Measurements from ENCODE around the gene GSG1L. TPM values are rescaled to one million over a fixed set of nuclear protein-coding genes. Genes with fewer than 3 reads are reported as not detected.

Gene GSG1L
- total RNA-seq, 2 donors from 2014 or later: 0.29 TPM; not detected in 1

DNA sequence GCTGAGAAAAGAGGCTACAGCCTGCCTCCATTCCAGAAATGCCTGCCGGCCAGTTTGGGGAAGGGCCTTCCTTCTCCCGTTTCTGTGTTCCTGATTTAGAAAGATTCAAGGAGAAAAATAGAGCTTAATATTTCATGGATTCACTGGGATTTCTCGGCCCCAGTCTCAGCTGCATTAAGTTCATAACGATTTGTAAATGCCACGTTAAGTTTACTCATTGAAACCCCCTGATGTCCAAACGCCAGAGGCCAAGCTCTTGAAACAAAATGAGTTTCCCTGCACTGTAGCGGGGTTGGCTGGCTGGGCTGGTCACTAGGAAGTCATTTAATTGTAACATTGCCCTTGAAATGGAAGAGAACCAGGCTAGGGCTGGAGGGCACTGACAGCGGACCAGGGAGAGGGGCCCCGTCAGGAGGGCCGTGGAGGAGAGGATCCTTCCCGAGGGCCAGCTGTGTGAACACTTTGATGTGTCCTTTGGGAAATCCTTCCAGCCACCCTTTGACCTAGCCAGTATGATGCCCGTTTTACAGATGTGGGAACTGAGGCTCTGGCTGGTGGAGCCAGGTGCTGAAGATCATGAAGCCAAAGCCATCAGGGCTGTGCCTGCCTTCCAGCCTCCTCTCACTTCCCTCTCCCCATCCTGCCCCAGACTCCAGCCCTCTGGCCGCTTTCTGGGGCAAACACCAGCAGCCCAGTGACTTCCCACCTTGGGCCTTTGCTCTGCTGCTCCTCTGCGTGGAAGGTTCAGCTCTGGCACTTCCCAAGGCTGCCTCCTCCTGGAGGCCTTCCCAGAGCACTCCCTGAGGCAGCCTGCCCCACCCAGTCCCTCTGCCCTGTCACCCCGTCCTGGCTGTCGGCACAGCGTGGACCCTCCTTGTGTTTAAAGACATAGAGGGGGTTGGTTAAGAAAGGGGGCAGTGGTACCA is 293.0 kb downstream of the GSG1L start:
- Mint-ChIP-seq H3K27me3 (no peaks in the 10 kb centered on the region), H3K4me1 (no peaks in the 10 kb centered on the region), H3K36me3 (ENCODE audit: low read depth) (peaks cover 21% of the 10 kb centered on the region), H3K9me3 (no peaks in the 10 kb centered on the region), H3K4me3 (no peak overlapping the region), H3K27ac (no peak overlapping the region)
- ATAC-seq (replicated peaks): no peak

DNA sequence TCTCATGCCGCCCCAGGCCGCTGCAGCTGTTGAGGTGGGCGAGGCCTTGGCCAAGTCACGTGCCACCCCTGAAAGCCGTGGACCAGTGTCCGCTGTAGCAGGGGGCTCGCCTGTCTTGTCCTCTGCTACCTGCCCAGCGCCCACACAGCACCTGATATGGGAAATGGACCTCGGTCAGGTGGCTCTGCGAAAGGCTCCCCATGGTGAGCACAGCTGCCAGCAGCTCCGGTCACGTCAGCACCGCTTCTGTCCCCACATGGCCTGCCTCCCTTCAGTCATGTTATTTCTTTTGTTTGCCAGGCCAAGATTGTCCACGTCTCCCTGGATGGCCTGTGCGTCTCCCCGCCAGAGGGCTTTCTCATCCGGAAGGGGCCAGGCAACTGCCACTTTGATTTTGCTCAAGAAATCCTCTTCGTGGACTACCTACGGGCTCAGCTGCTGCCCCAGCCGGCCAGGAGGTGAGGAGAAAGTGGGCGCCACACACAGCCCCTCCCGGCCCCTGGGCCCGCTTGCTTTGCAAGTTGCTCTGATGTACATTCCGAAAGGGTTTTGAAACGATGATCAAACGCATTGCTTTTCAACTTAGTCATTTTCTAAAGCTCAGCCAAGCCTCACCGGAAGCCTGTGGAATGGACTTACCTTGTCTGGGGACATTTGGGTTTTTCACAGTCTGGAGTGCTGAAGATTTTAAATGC is 293.8 kb downstream of the GSG1L start:
- Mint-ChIP-seq H3K4me1 (no peaks in the 10 kb centered on the region), H3K4me3 (no peak overlapping the region), H3K27me3 (no peaks in the 10 kb centered on the region), H3K27ac (no peak overlapping the region), H3K36me3 (ENCODE audit: low read depth) (peaks cover 26% of the 10 kb centered on the region), H3K9me3 (no peaks in the 10 kb centered on the region)
- ATAC-seq (replicated peaks): no peak

DNA sequence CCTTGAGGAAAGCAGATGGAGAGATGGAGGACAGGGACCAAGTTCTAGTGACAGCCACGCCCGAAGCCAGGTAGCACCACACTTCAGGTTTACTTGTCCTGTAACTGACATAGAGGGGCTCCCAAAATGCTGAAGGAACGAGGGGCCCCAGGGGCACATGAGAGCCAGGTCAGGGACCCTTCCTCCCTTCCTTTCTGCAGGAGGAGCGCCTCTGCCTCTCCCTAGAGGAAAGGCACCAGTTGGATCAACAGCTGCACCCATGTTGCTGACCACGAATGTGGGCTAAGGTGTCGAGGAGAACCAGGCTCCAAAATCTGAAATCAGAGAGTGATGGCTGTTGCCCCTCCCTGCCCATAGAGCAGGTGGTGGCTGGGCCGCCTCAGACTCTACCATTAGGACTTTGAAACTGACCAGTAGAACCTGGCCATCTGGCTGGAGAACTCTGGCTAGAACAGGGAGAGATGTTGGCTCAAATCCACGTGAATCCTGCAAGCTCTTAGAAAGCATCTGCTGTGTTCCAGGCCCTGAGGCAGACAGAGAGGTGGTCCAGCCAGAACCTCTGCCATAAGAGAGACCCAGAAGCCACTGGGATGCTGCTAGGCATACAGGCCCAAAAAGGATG is 294.8 kb downstream of the GSG1L start:
- Mint-ChIP-seq H3K9me3 (no peaks in the 10 kb centered on the region), H3K4me1 (no peaks in the 10 kb centered on the region), H3K36me3 (ENCODE audit: low read depth) (peaks cover 36% of the 10 kb centered on the region), H3K27ac (no peak overlapping the region), H3K4me3 (no peak overlapping the region), H3K27me3 (no peaks in the 10 kb centered on the region)
- ATAC-seq (replicated peaks): no peak

DNA sequence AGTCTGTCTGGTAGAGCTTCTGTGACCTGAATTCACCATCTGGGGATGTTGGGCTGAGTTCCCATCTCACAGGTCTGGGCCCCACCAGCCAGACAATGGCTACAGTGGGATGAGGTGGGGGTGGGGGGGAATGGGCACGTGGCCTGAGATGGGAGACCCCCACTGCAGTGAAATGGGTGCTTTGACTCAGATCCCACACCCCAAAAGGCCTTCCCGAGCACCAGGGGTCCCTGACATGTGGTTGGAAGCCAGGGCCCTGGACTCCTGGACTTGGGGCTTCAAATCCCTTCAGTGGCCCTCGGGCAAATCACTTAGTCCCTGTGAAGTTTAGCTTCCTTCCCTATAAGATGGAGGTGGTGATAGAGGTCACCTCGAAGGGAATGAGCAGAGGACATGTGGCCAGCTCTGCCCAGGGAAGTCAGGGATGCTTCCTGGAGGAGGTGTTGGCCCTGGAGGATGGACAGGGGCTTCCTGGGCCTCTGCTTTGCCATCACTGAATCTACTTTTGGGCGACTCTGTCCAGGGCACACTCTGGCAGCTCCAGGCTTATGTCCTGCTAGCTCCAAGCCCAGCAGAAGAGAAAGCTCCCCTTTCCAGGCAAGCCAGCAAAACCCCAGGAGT is 295.4 kb downstream of the GSG1L start:
- no peak overlapping the region for H3K27ac Mint-ChIP-seq
- peaks cover 40% of the 10 kb centered on the region for H3K36me3 Mint-ChIP-seq (ENCODE audit: low read depth)
- H3K27me3 Mint-ChIP-seq: no peaks in the 10 kb centered on the region
- H3K4me1 Mint-ChIP-seq: no peaks in the 10 kb centered on the region
- H3K9me3 Mint-ChIP-seq: no peaks in the 10 kb centered on the region
- ATAC-seq (replicated peaks): no peak
- H3K4me3 Mint-ChIP-seq: no peak overlapping the region

DNA sequence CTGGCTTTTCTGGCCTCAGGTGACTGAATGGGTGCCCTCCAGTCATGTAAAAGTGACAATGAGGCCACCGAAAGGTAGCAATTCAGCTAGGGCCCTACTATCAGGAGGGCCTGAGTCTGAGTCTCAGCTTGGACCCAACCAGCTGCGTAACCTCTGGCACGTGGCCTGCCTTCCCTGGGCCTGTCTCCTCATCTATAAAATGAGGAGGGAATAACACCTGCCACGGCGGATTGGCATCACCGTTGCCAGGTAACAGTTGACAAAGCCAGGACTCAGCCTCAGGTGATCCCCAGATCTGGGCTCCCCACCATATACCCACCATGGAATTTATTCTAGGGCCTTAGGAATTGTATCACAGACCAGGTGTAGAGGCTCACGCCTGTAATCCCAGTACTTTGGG is 296.4 kb downstream of the GSG1L start:
- no peak for ATAC-seq (replicated peaks)
- Mint-ChIP-seq H3K27me3 (no peaks in the 10 kb centered on the region), H3K4me3 (no peak overlapping the region), H3K4me1 (no peaks in the 10 kb centered on the region), H3K27ac (no peak overlapping the region), H3K36me3 (ENCODE audit: low read depth) (peaks cover 47% of the 10 kb centered on the region), H3K9me3 (no peaks in the 10 kb centered on the region)

DNA sequence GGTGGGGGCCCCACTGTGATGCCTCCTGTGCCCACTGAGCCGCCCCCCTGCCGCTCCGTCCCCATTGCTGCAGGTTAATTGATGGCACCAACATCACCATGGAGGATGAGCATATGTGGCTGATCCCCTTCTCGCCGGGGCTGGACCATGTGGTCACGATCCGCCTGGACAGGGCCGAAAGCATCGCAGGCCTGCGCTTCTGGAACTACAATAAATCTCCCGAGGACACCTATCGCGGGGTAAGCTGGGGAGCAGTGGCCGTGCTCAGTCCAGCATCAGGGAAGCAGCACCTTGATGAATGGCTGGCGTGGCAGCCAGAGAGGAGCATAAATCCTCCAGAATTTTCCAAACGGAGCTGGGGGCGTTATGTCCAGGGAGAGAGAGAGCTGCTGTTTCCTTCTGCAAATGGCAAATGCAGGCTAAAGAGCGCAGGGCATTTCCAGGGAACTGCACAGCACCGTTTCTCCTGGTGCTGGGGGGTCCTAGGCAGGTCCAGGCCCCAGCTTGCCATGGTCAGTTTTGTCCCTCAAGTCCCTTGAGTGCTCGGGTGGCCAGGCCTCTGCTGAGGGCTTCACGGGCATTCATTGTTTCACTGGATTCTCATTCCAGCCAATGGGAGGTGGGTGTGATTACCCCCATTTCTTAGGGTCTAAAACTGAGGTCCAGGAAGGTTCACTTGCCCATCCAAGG is 297.1 kb downstream of the GSG1L start:
- no peak overlapping the region for H3K4me3 Mint-ChIP-seq
- no peaks in the 10 kb centered on the region for H3K9me3 Mint-ChIP-seq
- H3K36me3 Mint-ChIP-seq (ENCODE audit: low read depth): peaks cover 51% of the 10 kb centered on the region
- no peak overlapping the region for H3K27ac Mint-ChIP-seq
- ATAC-seq (replicated peaks): no peak
- no peaks in the 10 kb centered on the region for H3K27me3 Mint-ChIP-seq
- no peaks in the 10 kb centered on the region for H3K4me1 Mint-ChIP-seq

DNA sequence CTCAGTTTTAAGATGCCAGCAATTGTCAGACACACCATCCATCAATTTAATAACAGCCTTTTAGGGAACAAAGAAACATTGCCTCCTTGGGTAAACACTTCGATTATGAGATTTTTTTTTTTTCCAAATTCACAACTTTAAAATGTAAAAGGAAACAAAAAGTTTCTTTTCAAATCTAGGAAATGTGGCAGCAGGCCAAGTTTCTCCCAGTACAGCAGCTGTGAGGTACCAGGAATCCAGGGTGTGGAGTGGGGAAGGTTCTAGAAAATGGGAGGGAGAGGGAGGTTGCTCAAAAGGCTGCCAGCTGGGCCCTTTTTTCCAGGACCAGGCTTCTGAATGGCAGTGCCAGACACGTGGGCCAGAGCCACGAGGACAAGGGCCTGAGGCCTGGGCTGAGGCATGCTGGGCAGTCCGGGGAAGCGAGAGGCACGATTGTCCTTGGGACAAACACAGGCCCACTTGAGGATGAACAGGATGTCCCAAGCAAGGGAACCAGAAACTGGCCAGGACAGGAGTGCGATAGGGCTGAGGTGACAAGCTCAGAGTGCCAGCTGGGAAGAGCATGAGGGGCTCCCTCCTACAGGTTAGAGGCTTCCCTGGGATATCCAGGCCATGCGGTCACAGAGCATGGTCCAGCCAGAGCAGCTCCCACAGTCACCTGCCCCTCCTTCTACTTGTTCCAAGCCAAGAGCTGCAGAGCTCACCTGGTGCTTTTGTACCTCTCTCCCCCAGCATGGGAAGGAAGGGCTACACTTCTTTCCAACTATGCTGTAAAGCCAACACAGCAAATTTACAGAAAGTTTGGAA is 298.4 kb downstream of the GSG1L start:
- H3K27me3 Mint-ChIP-seq: no peaks in the 10 kb centered on the region
- H3K36me3 Mint-ChIP-seq (ENCODE audit: low read depth): peaks cover 40% of the 10 kb centered on the region
- ATAC-seq (replicated peaks): no peak
- no peaks in the 10 kb centered on the region for H3K9me3 Mint-ChIP-seq
- no peak overlapping the region for H3K4me3 Mint-ChIP-seq
- no peak overlapping the region for H3K27ac Mint-ChIP-seq
- no peaks in the 10 kb centered on the region for H3K4me1 Mint-ChIP-seq

DNA sequence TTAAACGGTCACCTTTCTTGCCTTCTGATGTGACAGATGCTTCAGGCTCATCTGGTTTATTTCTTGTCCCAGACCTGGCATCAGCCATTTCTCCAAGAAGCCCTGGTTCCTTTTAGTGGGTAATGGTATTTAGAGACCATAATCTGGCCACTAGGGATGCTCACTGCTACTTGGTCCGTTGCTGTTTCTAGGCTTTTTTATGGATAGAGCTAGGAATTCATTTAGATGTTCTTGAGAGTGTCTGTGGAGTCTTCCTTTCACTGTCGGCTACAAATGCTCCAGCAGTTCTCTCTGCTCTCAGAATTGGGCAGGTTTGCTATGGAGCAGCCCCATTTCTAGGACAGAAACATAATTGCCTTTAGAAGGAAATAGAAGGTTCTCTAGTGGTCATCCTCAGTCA is 299.1 kb downstream of the GSG1L start:
- no peak overlapping the region for H3K4me3 Mint-ChIP-seq
- H3K36me3 Mint-ChIP-seq (ENCODE audit: low read depth): peaks cover 40% of the 10 kb centered on the region
- ATAC-seq (replicated peaks): no peak
- no peaks in the 10 kb centered on the region for H3K9me3 Mint-ChIP-seq
- H3K4me1 Mint-ChIP-seq: no peaks in the 10 kb centered on the region
- H3K27ac Mint-ChIP-seq: no peak overlapping the region
- no peaks in the 10 kb centered on the region for H3K27me3 Mint-ChIP-seq

DNA sequence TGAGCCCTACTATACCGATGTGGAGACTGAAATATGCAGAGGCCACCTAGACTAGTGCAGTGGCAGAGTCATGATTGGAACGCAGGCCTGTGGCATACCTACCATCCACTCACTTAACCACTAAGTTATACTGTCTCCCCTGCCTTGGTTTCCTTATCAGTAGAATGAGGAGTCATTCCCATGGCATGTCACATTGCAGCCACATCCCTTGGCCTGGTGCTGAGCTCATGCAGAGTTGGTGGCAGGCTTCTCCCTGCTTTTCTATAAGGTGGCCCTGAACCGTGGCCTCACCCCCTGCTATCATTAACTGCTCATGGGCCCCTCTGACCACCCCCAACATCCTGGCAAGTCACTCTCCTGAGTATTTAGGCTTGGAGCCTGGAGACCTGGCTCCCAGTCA is 301.1 kb downstream of the GSG1L start:
- H3K27me3 Mint-ChIP-seq: no peaks in the 10 kb centered on the region
- H3K27ac Mint-ChIP-seq: no peak overlapping the region
- no peaks in the 10 kb centered on the region for H3K4me1 Mint-ChIP-seq
- no peaks in the 10 kb centered on the region for H3K9me3 Mint-ChIP-seq
- ATAC-seq (replicated peaks): no peak
- peaks cover 40% of the 10 kb centered on the region for H3K36me3 Mint-ChIP-seq (ENCODE audit: low read depth)
- no peak overlapping the region for H3K4me3 Mint-ChIP-seq

DNA sequence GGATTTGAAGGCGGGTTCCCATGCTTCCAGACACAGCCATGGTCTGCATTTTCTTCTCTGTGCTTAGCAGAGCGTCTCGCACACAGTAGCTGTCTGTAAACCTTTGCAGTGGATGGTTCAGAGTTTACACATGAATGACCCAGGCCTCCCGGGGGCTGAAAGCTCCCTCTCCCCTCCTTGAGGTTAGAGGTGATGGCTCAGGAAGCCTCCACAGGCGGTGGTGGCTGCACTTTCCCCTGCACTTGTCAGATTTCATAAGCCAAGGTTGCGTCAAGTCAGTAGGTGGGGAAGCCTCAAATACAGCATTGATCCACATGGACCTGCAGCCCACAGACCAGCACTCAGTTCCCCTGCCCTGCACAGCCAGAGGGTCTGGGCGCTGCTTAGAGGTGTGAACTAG is 301.7 kb downstream of the GSG1L start:
- no peak overlapping the region for H3K4me3 Mint-ChIP-seq
- no peak overlapping the region for H3K27ac Mint-ChIP-seq
- no peaks in the 10 kb centered on the region for H3K9me3 Mint-ChIP-seq

DNA sequence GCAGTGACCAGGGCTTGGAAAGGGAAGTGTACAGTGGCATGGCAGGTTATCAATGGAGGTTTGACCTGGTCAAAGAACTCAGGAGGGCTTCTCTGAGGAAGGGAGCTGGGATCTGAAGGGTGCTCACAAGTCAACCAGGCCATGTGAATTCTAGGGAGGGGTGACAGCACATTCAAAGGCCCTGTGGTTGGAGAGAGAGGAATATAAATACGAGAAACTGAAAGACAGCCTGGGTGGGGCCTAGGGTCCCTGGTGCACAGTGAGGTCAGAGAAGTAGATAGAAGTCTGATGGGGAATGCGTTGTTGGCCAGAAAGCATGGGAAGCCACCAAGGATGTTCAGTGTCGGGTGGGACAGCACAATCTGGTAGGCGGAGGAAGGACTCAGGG is 302.7 kb downstream of the GSG1L start:
- Mint-ChIP-seq H3K27me3 (no peaks in the 10 kb centered on the region), H3K27ac (no peak overlapping the region), H3K4me1 (no peaks in the 10 kb centered on the region), H3K4me3 (no peak overlapping the region), H3K9me3 (no peaks in the 10 kb centered on the region), H3K36me3 (ENCODE audit: low read depth) (peaks cover 35% of the 10 kb centered on the region)
- ATAC-seq (replicated peaks): no peak

More for the DNA sequence above, 301.7 kb downstream of the GSG1L start:
- Mint-ChIP-seq H3K27me3 (no peaks in the 10 kb centered on the region), H3K36me3 (ENCODE audit: low read depth) (peaks cover 40% of the 10 kb centered on the region), H3K4me1 (no peaks in the 10 kb centered on the region)
- ATAC-seq (replicated peaks): no peak

DNA sequence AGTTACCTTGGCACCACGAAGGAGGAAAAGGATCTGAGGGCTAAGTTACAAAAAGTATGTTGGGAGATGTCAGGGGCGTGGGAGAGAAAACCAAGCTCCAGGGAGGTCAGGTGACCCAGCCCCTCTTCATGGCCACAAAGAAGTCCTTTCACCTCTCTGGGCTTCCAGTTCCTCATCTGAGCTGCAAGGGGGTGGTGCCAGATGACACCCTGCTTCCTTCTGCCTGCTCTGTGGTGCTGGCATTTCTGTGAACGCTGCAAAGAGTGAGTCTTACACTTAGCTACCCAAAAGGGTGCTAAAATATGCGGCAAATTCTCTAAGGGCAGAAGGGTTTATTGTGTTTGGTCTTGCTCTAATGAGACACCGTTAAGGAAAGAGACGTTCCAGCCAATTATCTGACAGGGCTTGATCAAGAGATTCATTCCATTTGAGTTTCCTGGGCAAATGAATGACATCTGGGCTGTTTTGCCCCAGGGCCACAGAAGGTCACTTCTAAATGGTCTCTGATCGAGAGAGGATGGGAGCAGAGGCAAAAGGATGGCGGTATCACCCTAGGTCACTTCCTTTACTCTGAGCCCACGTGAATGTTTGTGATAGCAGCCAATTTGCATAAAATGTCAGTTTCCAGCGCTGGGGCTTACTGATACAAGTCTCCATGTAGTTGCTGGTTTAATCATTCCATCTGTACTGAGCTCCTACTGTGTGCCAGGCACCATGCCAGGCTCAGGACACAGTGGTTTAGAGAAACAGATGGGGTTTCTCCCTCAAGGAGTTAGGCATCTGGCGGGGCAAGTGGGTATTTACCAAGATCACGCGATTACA is 303.3 kb downstream of the GSG1L start:
- no peaks in the 10 kb centered on the region for H3K4me1 Mint-ChIP-seq
- no peaks in the 10 kb centered on the region for H3K27me3 Mint-ChIP-seq
- H3K36me3 Mint-ChIP-seq (ENCODE audit: low read depth): peaks cover 31% of the 10 kb centered on the region
- no peak overlapping the region for H3K4me3 Mint-ChIP-seq
- H3K9me3 Mint-ChIP-seq: no peaks in the 10 kb centered on the region
- no peak for ATAC-seq (replicated peaks)
- H3K27ac Mint-ChIP-seq: no peak overlapping the region

All from activated T-helper 17 cell treated with anti-CD3 and anti-CD28 coated beads, Interleukin-2, amount 50 U/mL, for 72 hours (primary cell).